OCI-LY3 (cell line): Measurements from ENCODE around the gene IGFBP6.

Source experiments
- CTCF ChIP-seq: fragments of 200-600, 300-600 bp; sonication (generic); IDR thresholded peaks from 2 replicates; pipeline ENCODE4 v1.5.1; 2014; ENCODE audit warnings: antibody characterized with exemption, low read length, low read depth
- EZH2phosphoT487 ChIP-seq: fragments of 200-600 bp; shearing (Covaris generic); IDR thresholded peaks from 2 replicates; pipeline ENCODE4 v1.6.1; 2018; ENCODE audit warnings: antibody characterized with exemption, mixed run types, low read depth

- TF ChIP-seq CTCF, result no peak
- no peak for TF ChIP-seq EZH2phosphoT487
Observed at GRCh38 chr12:53107122-53107521, 9.7 kb downstream of the IGFBP6 start.
